ENCODE measurements around the gene NRL.
A peak's percentile ranks its signal among the peaks of the same experiment; 100 is the strongest.

NRL gene

GRCh38 chr14:24143511-24143910, 28.8 kb upstream of the NRL start:
- no peak for DNase-seq

GRCh38 chr14:24141097-24141880, 26.5 kb upstream of the NRL start, which contains the start of gene EMC9:
Gene EMC9, minus strand, starts transcription at chr14:24141591. Its CDS starts 287 bp downstream, at chr14:24141304.
- peak; percentile 100 for DNase-seq

GRCh38 chr14:24139272-24139934, 24.7 kb upstream of the NRL start:
- DNase-seq: no peak

DNA sequence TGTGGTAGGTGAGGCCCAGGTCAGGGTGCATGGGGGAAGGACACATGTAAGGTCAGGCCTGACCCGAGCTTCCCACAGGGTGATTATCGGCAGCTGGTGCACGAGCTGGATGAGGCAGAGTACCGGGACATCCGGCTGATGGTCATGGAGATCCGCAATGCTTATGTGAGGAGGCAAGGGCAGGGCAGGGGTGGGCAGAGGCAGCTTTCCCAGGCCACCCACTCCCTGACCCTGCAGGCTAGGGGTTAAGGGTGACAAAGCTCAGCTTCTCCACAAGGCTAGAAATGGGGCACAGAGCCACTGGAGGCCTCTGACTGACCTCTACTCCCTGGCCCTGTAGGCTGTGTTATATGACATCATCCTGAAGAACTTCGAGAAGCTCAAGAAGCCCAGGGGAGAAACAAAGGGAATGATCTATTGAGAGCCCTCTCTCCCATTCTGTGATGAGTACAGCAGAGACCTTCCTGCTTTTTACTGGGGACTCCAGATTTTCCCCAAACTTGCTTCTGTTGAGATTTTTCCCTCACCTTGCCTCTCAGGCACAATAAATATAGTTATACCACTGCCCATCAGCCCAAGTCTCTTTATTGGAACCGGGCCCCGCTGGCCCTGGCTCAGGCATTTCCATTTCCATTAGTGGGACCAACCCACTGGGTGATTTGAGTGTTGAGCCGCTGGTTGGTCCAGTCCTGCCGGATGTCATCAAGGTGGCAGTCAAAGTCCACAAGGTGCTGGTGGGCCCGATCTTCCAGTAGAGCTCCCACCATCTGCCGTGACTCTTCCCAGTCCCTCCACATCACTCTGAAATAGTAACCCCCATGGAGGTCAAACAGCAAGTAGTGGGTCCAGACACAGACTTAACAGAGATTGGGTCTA, 23.9 kb upstream of the NRL start:
- DNase-seq: no peak

DNA sequence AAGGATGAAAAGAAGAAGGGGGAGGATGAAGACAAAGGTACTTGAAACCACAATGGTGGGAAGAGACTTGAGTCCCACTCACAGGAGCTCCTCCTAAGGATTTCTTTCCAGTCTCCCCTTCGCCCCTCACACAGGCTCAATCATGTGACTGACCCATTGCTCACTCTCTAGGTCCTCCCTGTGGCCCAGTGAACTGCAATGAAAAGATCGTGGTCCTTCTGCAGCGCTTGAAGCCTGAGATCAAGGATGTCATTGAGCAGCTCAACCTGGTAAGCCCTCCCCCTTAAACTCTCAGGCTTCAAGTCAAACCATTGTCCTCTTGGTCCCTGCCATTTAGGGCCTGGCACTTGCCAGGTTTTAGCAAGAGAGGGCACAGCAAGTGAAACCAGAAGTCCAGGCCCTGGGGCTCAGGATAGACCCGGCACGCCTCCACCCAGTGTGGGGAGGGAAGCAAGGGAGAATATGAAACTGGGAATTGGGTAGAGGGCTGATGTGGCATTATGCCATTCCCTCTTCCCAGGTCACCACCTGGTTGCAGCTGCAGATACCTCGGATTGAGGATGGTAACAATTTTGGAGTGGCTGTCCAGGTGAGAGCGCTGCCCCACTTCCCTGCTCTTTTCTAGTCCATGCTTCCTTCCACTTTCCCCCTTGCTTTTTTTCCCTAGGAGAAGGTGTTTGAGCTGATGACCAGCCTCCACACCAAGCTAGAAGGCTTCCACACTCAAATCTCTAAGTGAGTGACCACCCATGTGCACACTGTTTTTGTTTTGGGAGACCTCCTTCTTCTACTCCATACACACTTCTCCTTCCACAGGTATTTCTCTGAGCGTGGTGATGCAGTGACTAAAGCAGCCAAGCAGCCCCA, 23.0 kb upstream of the NRL start:
- DNase-seq: no peak

GRCh38 chr14:24136684-24137528, 22.2 kb upstream of the NRL start:
- DNase-seq: no peak

- peak; percentile 93 for DNase-seq
These were observed 21.3 kb upstream of the NRL start, which contains the start of gene PSME1 for GRCh38 chr14:24135834-24136683. Gene PSME1, plus strand, starts transcription at chr14:24136194. Its CDS starts 69 bp downstream, at chr14:24136263.

DNA sequence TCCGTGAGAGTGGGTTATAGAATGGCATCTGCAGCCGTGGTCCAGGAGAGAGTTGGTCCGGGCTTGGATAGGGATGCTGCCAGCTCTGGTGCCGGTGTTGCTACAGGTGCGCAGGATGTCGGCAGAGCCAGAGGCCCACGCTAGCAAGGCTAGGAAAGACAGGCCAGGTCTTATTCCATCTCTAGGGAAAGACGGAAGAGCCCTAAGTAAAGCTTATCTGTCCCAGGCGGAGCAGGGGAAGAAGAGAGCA, 20.8 kb upstream of the NRL start:
- no peak for DNase-seq

- no peak for DNase-seq
These were observed 19.0 kb upstream of the NRL start for GRCh38 chr14:24133735-24134134.

GRCh38 chr14:24132976-24133375, 18.2 kb upstream of the NRL start:
- no peak for DNase-seq

GRCh38 chr14:24132061-24132685, 17.4 kb upstream of the NRL start:
- no peak for DNase-seq

- DNase-seq: no peak
These were observed 16.8 kb upstream of the NRL start for GRCh38 chr14:24131549-24131966.

- no peak for DNase-seq
These were observed 16.2 kb upstream of the NRL start for GRCh38 chr14:24130717-24131548.

- DNase-seq: no peak
These were observed 15.6 kb upstream of the NRL start, which contains the start of gene FITM1 for GRCh38 chr14:24130380-24130716. Gene FITM1, plus strand, starts transcription at chr14:24130659. Its CDS starts 905 bp downstream, at chr14:24131564.

DNA sequence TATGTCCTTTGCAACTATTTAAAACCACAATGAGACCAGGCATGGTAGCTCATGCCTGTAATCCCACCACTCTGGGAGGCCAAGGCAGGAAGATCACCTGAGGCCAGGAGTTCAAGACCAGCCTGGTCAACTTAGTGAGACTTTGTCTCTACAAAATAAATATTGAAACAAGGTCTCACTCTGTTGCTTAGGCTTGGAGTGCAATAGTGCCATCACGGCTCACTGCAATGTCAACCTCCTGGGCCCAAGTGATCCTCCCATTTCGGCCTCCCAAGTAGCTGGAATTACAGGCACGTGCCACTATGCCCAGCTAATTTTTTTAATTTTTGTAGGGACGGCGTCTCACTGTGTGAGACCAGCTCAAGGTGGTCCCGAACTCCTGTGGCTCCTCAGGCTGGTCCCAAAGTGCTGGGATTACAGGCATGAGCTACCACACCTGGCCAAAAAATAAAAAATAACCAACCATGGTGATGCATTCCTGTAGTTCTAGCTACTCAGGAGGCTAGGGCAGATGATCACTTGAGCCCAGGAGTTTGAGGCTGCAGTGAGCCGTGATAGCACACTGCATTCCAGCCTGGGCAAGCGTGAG, 14.8 kb upstream of the NRL start:
- no peak for DNase-seq

- no peak for DNase-seq
These were observed 12.9 kb upstream of the NRL start for GRCh38 chr14:24127673-24128072.

DNA sequence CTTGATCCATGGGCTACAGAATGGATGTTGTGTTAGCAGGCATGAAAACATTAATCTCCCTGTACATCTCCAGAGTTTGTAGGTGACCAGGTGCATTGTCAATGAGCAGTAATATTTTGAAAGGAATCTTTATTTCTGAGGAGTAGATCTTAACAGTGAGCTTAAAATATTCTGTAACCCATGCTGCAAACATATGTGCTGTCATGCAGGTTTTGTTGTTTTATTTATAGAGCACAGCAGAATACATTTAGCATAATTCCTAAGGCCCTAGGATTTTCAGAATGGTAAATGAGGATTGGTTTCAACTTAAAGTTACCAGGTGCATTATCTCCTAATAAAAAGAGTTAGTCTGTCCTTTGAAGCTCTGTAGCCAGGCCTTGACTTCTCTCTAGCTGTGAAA, 12.2 kb upstream of the NRL start:
- no peak for DNase-seq
